Endothelial cell of umbilical vein (primary cell): ENCODE results near the gene LRFN2.

Experiments used
- EZH2 ChIP-seq: IDR thresholded peaks from 2 replicates; pipeline ENCODE4 v1.6.1; 2012; ENCODE audit warnings: borderline replicate concordance, low read depth, mild to moderate bottlenecking, moderate library complexity, low read length, inconsistent platforms; ENCODE audit not compliant: severe bottlenecking
- MYC ChIP-seq: IDR thresholded peaks from one replicate; pipeline ENCODE4 v1.6.1; 2011; ENCODE audit warnings: mild to moderate bottlenecking, low read depth, low read length
- POLR2A ChIP-seq: IDR thresholded peaks from 2 replicates; pipeline ENCODE4 v1.6.1; 2012; ENCODE audit warnings: low read depth, mild to moderate bottlenecking, control low read depth, low read length
- POLR2AphosphoS5 ChIP-seq: IDR thresholded peaks from 2 replicates; pipeline ENCODE4 v1.6.1; 2012; ENCODE audit warnings: low read depth, mild to moderate bottlenecking, control low read depth, low read length, moderate library complexity; ENCODE audit not compliant: insufficient read depth
- TF ChIP-seq, protein P1 (sequence below): IDR thresholded peaks from 2 replicates; pipeline ENCODE4 v1.6.1; 2011; ENCODE audit not compliant: insufficient read depth, insufficient read length
- TF ChIP-seq, protein P2 (sequence below), 2 donors: IDR thresholded peaks; 1 replicate in 1 of 2; 2 replicates in 1 of 2; pipeline ENCODE4 v1.5.1; 2011; ENCODE audit warnings: low read length in 2 of 2, mild to moderate bottlenecking in 2 of 2, moderate library complexity in 2 of 2, control low read depth in 1 of 2, inconsistent platforms in 1 of 2, low read depth in 1 of 2; ENCODE audit not compliant: insufficient read depth in 1 of 2; ENCODE audit errors: extremely low read depth in 1 of 2

GRCh38 chr6:40556023-40556422, 31.1 kb downstream of the LRFN2 start:
- TF ChIP-seq, protein P1, sequence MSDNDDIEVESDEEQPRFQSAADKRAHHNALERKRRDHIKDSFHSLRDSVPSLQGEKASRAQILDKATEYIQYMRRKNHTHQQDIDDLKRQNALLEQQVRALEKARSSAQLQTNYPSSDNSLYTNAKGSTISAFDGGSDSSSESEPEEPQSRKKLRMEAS, result no peak
- TF ChIP-seq POLR2A (no peak), MYC (no peak), EZH2 (no peak), POLR2AphosphoS5 (no peak)
- TF ChIP-seq, protein P2, sequence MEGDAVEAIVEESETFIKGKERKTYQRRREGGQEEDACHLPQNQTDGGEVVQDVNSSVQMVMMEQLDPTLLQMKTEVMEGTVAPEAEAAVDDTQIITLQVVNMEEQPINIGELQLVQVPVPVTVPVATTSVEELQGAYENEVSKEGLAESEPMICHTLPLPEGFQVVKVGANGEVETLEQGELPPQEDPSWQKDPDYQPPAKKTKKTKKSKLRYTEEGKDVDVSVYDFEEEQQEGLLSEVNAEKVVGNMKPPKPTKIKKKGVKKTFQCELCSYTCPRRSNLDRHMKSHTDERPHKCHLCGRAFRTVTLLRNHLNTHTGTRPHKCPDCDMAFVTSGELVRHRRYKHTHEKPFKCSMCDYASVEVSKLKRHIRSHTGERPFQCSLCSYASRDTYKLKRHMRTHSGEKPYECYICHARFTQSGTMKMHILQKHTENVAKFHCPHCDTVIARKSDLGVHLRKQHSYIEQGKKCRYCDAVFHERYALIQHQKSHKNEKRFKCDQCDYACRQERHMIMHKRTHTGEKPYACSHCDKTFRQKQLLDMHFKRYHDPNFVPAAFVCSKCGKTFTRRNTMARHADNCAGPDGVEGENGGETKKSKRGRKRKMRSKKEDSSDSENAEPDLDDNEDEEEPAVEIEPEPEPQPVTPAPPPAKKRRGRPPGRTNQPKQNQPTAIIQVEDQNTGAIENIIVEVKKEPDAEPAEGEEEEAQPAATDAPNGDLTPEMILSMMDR (IDR thresholded peaks at IDR 0.05; ENCODE audit: extremely low read depth in 1 of 2, insufficient read depth in 1 of 2, low read depth in 1 of 2, low read length in 2 of 2), result no peak
